ENCODE results near the gene KLHL2.
"Not testable (repeated sequence)": the region's sequence is repeated elsewhere in the genome, so short reads cannot be mapped to it uniquely, and the experiment has no call there.

The KLHL2 gene, protein sequence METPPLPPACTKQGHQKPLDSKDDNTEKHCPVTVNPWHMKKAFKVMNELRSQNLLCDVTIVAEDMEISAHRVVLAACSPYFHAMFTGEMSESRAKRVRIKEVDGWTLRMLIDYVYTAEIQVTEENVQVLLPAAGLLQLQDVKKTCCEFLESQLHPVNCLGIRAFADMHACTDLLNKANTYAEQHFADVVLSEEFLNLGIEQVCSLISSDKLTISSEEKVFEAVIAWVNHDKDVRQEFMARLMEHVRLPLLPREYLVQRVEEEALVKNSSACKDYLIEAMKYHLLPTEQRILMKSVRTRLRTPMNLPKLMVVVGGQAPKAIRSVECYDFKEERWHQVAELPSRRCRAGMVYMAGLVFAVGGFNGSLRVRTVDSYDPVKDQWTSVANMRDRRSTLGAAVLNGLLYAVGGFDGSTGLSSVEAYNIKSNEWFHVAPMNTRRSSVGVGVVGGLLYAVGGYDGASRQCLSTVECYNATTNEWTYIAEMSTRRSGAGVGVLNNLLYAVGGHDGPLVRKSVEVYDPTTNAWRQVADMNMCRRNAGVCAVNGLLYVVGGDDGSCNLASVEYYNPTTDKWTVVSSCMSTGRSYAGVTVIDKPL

DNA sequence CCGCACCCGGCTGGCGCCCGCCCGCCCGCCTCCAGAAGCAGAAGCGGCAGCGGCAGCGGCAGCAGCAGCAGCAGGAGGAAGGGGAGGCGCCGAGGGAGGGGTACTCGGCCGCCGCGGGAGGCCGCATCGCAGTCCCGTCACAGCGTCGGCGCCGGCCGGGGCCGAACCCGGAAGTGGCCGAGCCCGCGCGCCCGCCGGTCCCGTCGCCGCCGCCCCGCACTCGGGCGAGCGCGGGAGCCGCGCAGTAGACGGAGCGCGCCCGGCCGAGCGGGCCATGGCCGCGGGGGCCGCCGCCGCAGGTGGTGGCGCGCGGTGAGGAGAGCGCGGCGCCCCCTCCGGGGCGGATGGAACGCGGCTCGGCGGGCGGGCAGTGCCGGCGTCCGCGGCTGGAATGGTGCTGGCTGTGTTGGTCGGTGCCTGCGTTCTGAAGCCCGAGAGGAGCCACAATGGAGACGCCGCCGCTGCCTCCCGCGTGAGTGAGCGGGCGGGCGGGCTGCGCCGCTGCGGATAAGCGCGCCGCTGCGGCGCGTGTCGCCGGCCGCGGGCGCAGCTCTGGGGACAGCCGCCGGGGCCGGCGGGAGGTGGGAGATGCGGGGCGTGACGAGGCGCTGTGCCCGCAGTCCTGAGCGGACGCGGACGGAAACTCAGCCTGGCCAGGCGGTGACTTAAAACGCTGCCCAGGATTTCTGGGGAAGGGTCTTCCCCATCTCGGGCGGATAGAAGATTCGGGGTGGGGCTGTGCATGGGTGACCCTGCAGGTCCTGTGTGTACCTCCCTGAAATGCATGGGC, at the start of gene KLHL2:
Gene KLHL2 (plus strand): TSS at position 131 of the 790 bp plus-strand sequence. CDS start 316 bp downstream, at position 447.
- DNase-seq = peak; percentile 54 to 59

DNA sequence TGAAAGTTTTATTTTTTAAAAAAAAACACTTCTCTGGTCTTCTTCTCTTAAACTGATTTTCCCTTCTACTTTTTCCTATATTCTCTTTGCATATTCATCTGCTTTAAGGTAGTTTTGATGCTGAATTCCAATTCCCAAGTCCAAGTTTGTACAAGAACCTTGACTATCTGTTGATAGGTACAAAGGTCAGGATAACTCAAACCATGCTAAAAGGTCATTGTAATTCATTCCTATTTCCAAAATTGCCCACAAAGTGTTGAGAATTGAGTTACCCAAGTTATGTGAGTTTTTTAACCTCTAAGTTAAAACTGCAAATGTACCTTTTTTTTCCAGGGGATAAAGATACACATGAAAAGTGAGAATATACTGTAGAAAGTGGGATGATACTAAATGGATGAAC, 48.6 kb upstream of the KLHL2 start:
- no peak for DNase-seq

- DNase-seq = no peak
These were observed 43.1 kb upstream of the KLHL2 start for GRCh38 chr4:165164257-165164656.

GRCh38 chr4:165166872-165167271, 40.5 kb upstream of the KLHL2 start:
- not testable (repeated sequence) for DNase-seq

- DNase-seq = no peak
These were observed 39.7 kb upstream of the KLHL2 start for GRCh38 chr4:165167650-165168049.

GRCh38 chr4:165170819-165171218, 36.5 kb upstream of the KLHL2 start:
- DNase-seq = no peak

GRCh38 chr4:165175470-165175869, 31.9 kb upstream of the KLHL2 start:
- not testable (repeated sequence) for DNase-seq

- no peak for DNase-seq
These were observed 31.5 kb upstream of the KLHL2 start for GRCh38 chr4:165175879-165176278.

GRCh38 chr4:165177725-165178666, 29.4 kb upstream of the KLHL2 start:
- DNase-seq = no peak

DNA sequence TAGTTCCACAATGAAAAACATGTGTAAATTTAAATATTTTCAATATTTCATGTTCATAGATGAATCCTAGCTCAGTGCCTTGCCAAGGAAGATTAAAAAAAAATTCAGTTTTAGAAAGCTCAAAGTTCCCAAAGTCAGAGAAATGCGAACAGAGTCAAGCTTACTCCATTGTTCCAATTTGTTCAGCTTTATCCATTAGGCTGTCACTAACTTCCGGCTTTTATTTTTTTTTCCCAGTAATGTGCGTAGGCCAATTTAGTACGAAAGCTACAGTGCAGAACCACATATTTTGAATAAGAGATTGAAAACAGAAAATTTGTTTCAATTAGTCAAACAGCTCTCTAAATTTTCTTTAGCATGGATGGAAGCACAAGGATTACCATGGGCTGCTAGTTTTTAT, 23.1 kb upstream of the KLHL2 start:
- DNase-seq = no peak

DNA sequence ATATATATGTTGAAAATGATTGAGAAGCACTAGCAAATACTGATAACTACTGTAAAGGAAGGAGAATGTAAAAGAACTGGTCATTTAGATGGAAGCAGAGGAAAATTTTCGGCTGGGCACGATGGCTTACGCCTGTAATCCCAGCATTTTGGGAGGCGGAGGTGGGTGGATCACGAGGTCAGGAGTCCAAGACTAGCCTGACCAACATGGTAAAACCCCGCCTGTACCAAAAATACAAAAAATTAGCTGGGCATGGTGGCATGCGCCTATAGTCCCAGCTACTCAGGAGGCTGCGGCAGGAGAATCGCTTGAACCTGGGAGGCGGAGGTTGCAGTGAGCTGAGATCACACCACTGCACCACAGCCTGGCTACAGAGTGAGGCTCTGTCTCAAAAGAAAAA, 22.4 kb upstream of the KLHL2 start:
- DNase-seq = not testable (repeated sequence)

GRCh38 chr4:165185448-165185847, 21.9 kb upstream of the KLHL2 start:
- DNase-seq = no peak

DNA sequence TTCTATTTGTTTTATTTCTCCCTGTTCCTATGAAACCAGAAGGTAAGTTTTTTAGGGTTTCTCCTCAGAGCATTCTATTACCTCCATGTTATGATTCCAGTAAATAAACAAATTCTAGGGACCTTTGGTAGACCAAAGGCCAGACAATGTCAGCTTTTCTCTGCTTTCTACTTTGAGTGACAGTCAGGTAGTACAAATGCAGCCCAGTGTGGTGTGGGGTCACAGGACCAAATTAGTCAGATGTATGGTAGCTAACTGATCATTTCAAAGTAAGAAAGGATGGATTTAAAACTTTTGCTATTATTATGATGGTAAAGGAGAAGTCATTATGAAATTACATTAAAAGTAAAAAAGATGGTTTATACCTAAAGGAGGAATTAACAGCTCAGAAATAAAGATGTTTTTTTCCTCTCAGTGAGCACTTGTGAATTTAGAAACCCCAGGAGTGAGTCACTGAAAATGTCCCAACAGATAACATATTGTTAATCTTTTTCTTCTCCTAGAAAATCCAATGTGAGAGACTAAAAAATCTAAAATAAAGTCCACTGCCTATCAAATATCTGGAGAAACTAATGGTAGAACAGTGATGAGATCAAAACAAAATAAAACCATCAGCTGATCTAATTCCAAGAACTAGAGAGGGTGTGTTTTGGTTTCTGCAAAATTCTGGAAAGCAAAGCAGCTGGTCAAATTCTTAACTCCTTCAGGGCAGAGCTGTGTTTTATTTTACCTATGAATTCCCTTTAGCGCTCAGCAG, 16.6 kb upstream of the KLHL2 start:
- DNase-seq = no peak

- no peak for DNase-seq
These were observed 16.1 kb upstream of the KLHL2 start for GRCh38 chr4:165191348-165191656.

DNA sequence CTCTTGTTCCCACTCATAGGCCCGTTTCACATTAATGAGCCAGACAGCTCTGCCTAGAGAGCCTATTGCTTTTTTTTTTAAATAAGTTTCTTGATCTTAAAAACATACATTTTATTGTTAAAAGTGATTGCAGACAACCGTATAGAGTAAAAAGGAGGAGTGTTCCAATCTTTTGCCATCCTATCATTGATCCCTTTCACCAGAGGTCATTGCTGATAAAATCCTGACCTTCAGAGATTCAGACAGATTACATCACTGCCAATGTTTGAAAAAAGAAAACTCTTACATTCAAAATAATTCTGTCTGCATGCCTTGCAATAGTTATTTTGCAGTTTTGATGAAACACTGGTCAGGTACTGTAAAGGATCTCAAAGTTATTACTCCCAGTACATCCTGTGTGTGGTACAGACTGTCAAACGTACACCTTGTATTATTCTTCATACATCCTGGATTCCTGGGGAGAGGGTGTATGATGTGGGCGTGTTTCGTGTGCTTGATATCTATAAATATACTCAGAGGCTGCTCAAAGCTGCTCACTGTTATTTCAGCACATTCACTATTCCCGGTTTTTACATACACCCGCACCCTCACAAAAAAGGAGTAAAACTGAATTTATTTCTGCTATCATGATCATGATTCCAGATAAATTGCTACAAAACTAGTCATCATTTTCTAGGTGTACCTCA, 15.4 kb upstream of the KLHL2 start:
- no peak for DNase-seq

GRCh38 chr4:165192500-165192898, 14.9 kb upstream of the KLHL2 start:
- DNase-seq = no peak

- no peak for DNase-seq
These were observed 14.4 kb upstream of the KLHL2 start for GRCh38 chr4:165192956-165193355.

DNA sequence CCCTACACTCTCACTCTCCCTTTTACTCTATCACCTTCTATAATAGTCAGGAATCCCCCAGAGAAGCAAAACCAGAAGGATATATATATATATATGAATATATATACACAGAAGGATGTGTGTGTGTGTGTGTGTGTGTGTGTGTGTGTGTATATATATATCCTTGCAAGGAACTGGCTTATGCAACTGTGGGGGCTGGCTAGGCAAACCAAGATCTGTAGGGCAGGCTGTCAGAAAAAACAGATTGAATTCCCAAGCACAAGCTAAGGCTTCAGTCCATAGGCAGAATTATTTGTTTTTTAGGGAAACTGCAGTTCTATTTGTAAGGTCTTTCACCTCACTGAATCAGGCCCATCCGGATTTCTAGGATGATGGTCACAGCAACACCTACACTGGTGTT, 13.0 kb upstream of the KLHL2 start:
- DNase-seq = no peak

GRCh38 chr4:165198329-165198728, 9.0 kb upstream of the KLHL2 start:
- no peak for DNase-seq

DNA sequence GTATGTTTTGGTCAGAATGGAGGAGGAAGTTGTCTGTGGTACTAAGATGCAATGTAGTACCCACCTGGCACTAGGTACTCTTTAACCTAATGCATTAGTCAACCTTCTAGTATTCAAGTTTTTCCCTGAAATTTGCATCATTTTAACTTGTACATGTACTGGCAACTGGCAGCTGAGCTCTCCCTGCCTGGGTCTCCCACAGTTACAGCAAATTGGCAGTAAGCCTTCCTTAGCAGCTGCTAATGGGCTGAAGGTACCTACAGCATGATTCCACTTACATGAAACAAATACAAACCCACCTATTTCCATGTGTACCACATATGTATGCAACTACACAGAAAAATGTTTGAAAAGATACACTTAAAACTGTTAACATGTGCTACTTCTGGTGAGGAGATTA, 8.1 kb upstream of the KLHL2 start:
- no peak for DNase-seq

DNA sequence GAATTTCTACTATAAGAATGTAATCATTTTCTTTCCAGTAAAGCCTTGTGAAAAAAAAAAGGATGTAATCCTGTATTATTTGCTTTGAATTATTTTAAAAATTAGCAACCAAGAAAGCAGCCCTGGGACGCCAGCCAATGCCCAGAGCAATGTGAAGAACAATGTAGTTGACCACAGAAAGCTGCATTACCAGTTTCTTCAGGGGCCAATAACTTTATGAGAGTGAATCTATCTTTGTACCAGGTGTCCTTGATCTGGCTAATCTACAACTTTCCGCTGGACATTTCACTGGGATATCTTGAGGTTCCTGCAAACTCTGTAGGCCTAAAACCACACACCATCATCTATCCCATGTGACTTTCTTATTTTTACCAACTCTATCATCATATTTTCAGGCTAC, 7.6 kb upstream of the KLHL2 start:
- DNase-seq = no peak

All from stimulated activated CD4-positive, alpha-beta T cell treated with anti-CD3 and anti-CD28 coated beads, Interleukin-2, amount 100 ng/mL, for 48 hours (primary cell).